Muscle of leg (tissue), 11 donors: ENCODE measurements around the gene EFCAB8. TPM values are rescaled to one million over a fixed set of nuclear protein-coding genes. Genes with fewer than 3 reads are reported as not detected.
"Not testable (repeated sequence)": the region's sequence is repeated elsewhere in the genome, so short reads cannot be mapped to it uniquely, and the experiment has no call there.

Source experiments
- DNase-seq: peaks from one replicate; pipeline ENCODE4 v3.0.0; 2013
- H3K27ac ChIP-seq: one replicate; pipeline ENCODE4 v1.5.1; 2013; ENCODE audit warnings: mild to moderate bottlenecking, low read length, control low read depth
- H3K27me3 ChIP-seq: one replicate; pipeline ENCODE4 v1.6.1; 2013; ENCODE audit warnings: low read length; ENCODE audit not compliant: control insufficient read depth, insufficient read depth
- H3K36me3 ChIP-seq: one replicate; pipeline ENCODE4 v1.6.1; 2013; ENCODE audit warnings: low read length; ENCODE audit not compliant: control insufficient read depth, insufficient read depth
- H3K4me1 ChIP-seq: one replicate; pipeline ENCODE4 v1.6.1; 2013; ENCODE audit warnings: low read length; ENCODE audit not compliant: control insufficient read depth, insufficient read depth
- H3K4me3 ChIP-seq: one replicate; pipeline ENCODE4 v1.5.1; 2013; ENCODE audit warnings: low read length, control low read depth
- H3K9me3 ChIP-seq: replicated peaks from 2 replicates; pipeline ENCODE4 v1.6.1; 2013; ENCODE audit warnings: low read depth, low read length; ENCODE audit not compliant: control insufficient read depth
- whole genome bisulfite sequencing: methylation state at CpG from one replicate; pipeline ENCODE4 v1.1.5; 2013; ENCODE audit warnings: missing lambda C conversion rate; ENCODE audit not compliant: insufficient coverage; 5-methylcytosine and 5-hydroxymethylcytosine counted together
- polyA plus RNA-seq, 8 donors: library from polyadenylated mRNA; unstranded; fragments of 120-200 nt; gene quantifications; one replicate each; pipeline versions ENCODE4 v1.2.1 to v1.2.3, GENCODE V29; 2013; ENCODE audit warnings: inconsistent platforms in 1 of 8, low replicate concordance in 1 of 8; ENCODE audit not compliant: insufficient read length in 8 of 8, insufficient read depth in 1 of 8
- total RNA-seq: library from RNA; stranded (reverse); fragments of 120-200 nt; gene quantifications from one replicate; pipeline ENCODE4 v1.2.4, GENCODE V29; 2013

The EFCAB8 gene
- total and polyA plus RNA-seq, 9 donors: 0.04 to 0.22 (median 0.14) TPM; not detected in 2

DNA sequence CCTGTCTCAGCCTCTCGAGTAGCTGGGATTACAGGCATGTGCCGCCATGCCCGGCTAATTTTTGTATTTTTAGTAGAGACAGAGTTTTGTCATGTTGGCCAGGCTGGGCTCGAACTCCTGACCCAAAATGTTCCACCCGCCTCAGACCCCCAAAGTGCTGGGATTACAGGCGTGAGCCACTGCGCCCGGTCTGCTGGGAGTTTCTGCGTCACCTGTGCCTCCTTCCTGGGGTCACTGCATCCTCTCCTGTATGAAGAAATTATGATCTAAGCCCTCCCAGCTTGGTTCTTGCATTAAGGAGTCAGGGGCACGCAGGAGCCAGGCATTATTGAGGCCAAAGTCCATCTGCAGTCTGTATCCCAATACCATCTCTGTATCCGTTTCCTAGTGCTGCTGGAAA lies 103.9 kb downstream of the EFCAB8 start:
- H3K27me3 ChIP-seq, H3K4me1 ChIP-seq, H3K36me3 ChIP-seq, DNase-seq, H3K4me3 ChIP-seq, H3K9me3 ChIP-seq, H3K27ac ChIP-seq: not testable (repeated sequence)
- WGBS: 83% methylated on average over 4 of the region's 11 CpGs

DNA sequence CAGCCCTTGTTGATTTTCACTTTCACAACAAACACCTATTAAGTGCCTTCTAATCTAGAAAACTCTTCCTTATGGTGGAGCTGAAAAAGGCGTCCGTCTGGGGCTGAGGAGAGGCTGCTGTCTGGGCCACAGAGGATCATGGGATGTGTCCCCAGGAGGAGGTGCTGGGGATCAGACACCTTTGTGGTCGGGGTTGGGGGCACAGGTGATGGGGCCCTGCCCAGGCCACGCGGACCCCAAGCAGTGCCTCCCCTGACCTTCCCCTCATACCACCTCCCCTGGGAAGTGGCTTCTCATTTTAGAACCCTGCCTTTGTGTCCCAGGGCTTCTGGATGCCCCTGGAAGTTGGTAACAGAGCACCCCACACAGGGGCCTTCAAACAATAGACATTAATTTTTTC lies 104.5 kb downstream of the EFCAB8 start:
- no peak for DNase-seq
- H3K27me3 ChIP-seq: peaks cover 3% of the 10 kb centered on the region
- H3K9me3 ChIP-seq: no peaks in the 10 kb centered on the region
- H3K4me3 ChIP-seq: no peak overlapping the region
- no peaks in the 10 kb centered on the region for H3K4me1 ChIP-seq
- no peaks in the 10 kb centered on the region for H3K36me3 ChIP-seq
- H3K27ac ChIP-seq: no peak overlapping the region
- WGBS: 65% methylated on average over 5 of the region's 5 CpGs

DNA sequence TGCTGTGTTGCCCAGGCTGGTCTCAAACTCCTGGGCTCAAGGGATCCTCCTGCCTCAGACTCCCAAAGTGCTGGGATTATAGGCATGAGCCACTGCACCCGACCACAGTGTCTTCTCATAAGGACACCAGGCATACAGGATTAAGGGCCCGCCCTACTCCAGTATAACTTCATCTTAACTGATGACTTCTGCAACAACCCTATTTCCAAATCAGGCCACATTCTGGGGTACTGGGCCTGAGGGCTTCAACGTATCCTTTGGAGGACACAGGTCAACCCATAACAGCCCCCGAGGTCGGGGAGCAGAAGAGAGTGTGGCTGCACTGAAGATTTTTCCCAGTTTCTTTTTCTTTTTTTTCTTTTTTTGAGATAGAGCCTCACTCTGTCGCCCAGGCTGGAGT lies 105.9 kb downstream of the EFCAB8 start:
- 83% methylated on average over 3 of the region's 6 CpGs for WGBS
- Histone ChIP-seq H3K9me3 (no peaks in the 10 kb centered on the region), H3K36me3 (no peaks in the 10 kb centered on the region), H3K4me3 (no peak overlapping the region), H3K4me1 (no peaks in the 10 kb centered on the region), H3K27me3 (peaks cover 3% of the 10 kb centered on the region), H3K27ac (no peak overlapping the region)
- no peak for DNase-seq

DNA sequence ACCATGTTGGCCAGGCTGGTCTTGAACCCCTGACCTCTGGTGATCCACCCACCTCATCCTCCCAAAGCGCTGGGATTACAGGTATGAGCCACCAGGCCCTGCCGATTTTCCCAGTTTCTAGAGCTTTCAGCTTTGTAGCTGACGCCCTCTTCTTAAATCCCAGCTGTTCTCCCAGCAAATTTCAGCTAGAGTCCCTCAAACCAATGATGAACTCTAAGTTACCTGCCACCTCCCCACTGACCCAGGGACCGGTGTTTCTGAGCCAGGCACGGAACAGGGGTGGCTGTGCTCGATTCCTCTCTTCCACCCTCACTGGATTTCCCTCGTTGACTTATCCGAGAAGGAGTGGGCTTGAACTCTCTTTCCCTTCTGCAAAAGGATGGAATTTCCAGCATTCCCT lies 106.4 kb downstream of the EFCAB8 start:
- no peaks in the 10 kb centered on the region for H3K4me1 ChIP-seq
- no peaks in the 10 kb centered on the region for H3K9me3 ChIP-seq
- DNase-seq: no peak
- 68% methylated on average over 6 of the region's 8 CpGs for WGBS
- no peak overlapping the region for H3K27ac ChIP-seq
- peaks cover 3% of the 10 kb centered on the region for H3K27me3 ChIP-seq
- no peaks in the 10 kb centered on the region for H3K36me3 ChIP-seq
- H3K4me3 ChIP-seq: no peak overlapping the region

DNA sequence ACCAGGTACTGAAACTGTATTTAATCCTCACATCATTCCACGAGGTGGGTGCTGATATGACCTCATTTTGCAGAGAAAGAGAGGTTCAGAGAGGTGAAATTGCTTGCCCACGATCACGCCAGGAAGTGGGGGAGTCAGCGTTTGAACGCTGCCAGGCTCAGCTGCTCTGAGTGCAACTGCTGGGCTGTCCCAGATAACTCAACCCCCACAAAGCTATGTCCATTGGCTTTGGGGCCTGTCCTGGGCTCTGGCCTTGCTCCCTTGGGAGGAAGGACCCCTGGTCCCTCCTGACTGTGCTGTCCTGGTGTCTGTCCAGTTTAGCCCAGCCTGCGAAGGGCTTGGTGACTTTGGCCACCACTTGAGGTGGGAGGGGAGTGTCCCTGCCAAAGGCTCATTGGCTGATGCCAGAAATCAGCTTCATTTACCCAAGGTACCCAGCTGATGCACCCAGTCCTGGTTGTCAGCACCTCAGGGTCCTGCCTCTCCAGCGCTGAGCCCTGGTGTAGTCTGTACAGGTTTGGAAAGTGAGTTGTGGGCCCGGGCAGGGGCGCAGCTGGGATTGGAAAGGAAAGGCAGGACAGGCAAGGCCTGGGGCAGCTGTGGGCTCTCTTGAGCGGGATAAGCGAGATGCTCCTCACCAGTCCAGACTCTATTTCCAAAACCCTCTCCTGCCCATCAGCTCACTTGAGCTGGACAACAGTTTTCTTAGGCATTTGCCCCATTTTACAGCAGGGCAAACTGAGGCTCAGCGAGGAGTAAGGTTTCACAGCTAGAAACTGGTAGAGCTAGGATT lies 107.1 kb downstream of the EFCAB8 start:
- no peak for DNase-seq
- Histone ChIP-seq H3K27me3 (peaks cover 3% of the 10 kb centered on the region), H3K9me3 (no peaks in the 10 kb centered on the region), H3K27ac (no peak overlapping the region), H3K4me1 (no peaks in the 10 kb centered on the region), H3K4me3 (no peak overlapping the region), H3K36me3 (no peaks in the 10 kb centered on the region)
- WGBS: 35% methylated on average over 6 of the region's 12 CpGs

DNA sequence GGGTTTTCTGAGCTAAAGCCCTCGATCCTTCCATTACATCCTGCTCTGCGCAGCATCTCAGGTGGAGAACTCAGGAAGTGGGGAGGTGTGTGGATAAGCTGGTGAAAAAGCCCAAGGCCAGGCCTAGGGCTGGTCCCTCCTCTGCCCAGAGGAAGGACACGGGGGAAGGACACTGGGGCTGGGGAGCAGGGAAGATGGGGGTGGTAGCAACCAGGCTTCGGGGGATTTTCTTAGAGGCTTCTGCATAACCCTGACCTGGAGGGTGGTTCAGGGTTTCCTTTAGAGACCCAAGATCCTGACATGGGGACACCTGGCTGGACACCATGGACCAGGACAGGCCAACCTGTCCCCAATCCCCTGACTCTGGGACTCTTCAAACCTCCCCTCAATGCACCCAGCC lies 107.7 kb downstream of the EFCAB8 start:
- Histone ChIP-seq H3K4me1 (peaks cover under 1% of the 10 kb centered on the region), H3K27ac (no peak overlapping the region), H3K36me3 (no peaks in the 10 kb centered on the region), H3K27me3 (peaks cover 3% of the 10 kb centered on the region), H3K9me3 (no peaks in the 10 kb centered on the region), H3K4me3 (no peak overlapping the region)
- no peak for DNase-seq
- 93% methylated on average over 2 of the region's 4 CpGs for WGBS

DNA sequence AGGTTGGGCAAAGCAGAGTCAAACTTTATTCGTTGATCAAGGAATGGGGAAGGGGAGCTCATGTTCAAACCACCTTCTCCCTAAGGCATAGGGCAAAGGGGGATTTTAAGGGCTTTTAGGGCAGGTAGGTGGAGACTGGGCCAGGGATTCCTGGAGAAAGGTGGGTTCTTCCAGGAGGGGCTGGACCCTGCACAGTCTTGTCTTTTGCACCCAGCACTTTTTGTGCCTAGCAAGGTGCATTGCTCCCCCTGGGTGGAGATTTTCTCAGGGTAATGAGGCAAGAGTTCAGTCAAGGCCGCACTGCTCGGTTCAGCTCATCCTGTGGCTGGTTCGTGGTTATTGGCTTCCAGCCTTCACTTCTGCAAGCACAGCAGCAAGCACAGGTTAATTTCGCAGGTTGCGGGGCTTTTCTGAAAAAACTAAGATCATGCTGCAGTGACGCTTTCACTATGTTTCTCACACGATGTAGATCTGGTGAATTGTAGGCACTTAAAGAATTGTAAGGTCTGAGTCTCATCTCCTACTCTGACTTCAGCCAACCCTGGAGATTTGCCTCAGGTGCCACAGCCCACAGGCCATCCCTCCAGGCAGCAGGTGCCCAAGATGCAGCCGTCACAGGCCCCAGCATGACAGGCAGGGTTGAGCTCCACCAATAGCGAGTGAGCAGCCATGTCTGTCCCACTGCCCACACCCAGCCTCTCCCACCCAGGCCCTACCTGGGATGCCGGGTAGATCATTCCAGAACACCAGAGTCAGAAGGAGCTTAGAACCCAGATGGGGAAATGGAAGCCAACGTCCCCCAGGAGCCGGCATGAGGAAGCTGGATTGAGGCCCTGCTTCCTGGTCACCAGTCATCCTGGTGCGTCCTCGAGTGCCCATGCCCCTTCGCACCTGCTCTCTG lies 108.4 kb downstream of the EFCAB8 start:
- H3K27me3 ChIP-seq: peaks cover 3% of the 10 kb centered on the region
- WGBS: 65% methylated on average over 10 of the region's 16 CpGs
- peaks cover 6% of the 10 kb centered on the region for H3K4me1 ChIP-seq
- DNase-seq: no peak
- H3K9me3 ChIP-seq: no peaks in the 10 kb centered on the region
- no peak overlapping the region for H3K27ac ChIP-seq
- H3K36me3 ChIP-seq: no peaks in the 10 kb centered on the region
- H3K4me3 ChIP-seq: no peak overlapping the region

DNA sequence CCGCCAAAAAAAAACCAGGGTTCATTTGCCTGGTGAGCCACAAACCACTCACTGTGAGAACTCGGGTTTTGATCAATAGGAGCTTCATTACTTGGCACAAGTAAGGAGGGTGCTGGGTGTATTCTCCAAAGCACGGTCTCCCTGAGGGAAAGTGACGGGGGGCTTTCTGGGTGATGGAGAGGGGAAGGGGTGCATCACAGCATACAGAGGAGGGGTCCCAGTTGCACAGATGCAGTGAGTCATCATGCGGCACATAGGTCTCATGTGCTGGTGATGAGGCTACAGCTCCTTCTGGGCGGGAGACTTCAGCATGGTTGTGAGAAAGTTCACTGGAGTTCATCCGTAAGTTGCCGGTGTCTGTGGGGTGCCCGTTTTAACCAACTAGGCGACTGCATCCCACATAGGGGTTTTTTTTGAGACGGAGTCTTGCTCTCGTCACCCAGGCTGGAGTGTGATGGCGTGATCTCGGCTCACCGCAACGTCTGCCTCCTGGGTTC lies 109.3 kb downstream of the EFCAB8 start:
- no peaks in the 10 kb centered on the region for H3K9me3 ChIP-seq
- DNase-seq: no peak
- peaks cover 8% of the 10 kb centered on the region for H3K4me1 ChIP-seq
- no peak overlapping the region for H3K4me3 ChIP-seq
- no peak overlapping the region for H3K27ac ChIP-seq
- peaks cover 3% of the 10 kb centered on the region for H3K27me3 ChIP-seq
- no peaks in the 10 kb centered on the region for H3K36me3 ChIP-seq
- WGBS: 80% methylated on average over 11 of the region's 16 CpGs

DNA sequence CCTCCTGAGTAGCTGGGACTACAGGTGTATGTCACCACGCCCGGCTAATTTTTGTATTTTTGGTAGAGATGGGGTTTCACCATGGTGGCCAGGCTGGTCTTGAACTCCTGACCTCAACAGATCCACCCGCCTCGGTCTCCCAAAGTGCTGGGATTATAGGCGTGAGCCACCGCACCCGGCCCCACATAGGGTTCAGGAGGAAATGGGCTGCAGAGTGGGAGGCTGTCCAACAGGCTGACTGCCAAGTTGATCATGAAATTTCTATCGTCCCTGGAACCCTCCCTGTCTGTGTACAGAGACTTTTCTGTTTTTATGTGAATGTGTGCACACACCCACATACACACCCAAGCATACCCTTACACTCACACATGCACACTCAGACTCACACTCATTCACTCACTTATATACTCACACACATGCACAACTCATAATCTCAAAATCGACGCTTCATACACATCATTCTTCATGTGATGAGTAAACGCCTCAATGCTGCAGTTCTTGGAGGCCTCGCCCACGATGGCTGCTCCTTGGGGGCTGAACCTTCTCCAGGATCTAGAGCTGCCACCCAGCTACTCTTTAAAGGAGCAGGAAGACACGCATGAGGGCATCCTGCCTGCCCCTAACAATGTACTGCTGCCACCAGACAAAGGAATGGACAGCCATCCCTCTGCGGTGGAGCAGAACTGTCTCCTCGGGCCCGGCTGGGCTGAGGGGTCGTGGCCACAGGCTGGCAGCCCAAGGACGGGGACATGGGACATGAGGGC lies 109.9 kb downstream of the EFCAB8 start:
- no peaks in the 10 kb centered on the region for H3K36me3 ChIP-seq
- H3K27ac ChIP-seq: no peak overlapping the region
- peaks cover 8% of the 10 kb centered on the region for H3K4me1 ChIP-seq
- H3K4me3 ChIP-seq: no peak overlapping the region
- no peaks in the 10 kb centered on the region for H3K9me3 ChIP-seq
- WGBS: 52% methylated on average over 5 of the region's 19 CpGs
- H3K27me3 ChIP-seq: peaks cover 3% of the 10 kb centered on the region
- no peak for DNase-seq
